Neural progenitor cell (in vitro differentiated cells): ENCODE measurements around the gene LAMA2.

Experiments
- CTCF ChIP-seq: fragments of 200-600 bp; sonication (generic); IDR thresholded peaks from 2 replicates; pipeline ENCODE4 v1.5.1; 2017; ENCODE audit warnings: antibody characterized with exemption, mild to moderate bottlenecking
- EZH2 ChIP-seq: fragments of 200-600 bp; sonication (generic); IDR thresholded peaks from 2 replicates; pipeline ENCODE4 v1.6.1; 2017; ENCODE audit warnings: antibody characterized with exemption, mild to moderate bottlenecking, moderate library complexity

DNA sequence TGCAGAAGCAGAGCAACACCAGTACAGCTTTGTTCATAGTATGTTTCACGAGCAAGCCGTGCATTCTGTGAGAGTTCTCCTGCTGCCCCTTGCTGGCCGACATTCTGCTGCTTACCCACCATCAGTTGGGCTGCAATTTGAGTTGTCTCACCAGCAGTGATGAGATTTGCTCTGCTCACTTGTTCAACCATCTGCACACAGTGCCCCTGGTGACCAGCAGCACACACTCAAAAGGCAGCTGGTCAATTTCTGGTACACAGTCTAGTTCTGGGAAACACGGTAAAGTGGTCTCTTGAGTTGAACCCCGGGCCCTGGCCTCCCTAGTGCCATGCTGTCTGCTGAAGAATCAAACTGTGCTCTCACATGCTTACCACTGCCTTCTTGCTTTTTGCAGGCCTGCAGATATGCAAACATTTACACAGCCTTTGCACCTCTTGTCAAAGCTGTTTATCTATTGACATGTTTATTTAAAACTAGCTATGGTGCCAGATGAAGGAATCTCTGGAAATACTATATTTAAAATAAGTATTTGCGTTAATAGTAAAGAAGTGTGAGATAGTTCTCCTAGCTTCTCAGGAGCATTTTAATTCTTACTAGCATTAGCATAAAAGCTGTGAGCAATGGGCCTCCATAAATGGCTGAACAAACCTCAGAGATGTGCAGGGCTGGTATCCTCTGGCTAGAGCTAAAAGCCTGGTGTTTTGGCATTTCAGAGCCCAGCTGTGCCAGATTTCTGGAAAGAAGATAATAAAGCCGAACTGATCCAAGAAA, 592.7 kb downstream of the LAMA2 start:
- TF ChIP-seq CTCF (no peak), EZH2 (no peak)
